Activated naive CD4-positive, alpha-beta T cell treated with anti-CD3 and anti-CD28 coated beads for 36 hours (primary cell): Measurements from ENCODE around the gene PACRG. TPM values are rescaled to one million over a fixed set of nuclear protein-coding genes. Genes with fewer than 3 reads are reported as not detected.

Experiments used
- CTCF ChIA-PET: fragments of 350-600 bp; sonication (Branson Sonifier 250); formaldehyde crosslinking; loops from one replicate; lab custom pipeline; 2021; ENCODE audit warnings: antibody characterized with exemption; lab: Charles Lee
- DNase-seq: peaks from one replicate; pipeline ENCODE4 v3.0.0-alpha.2; 2020
- H3K27ac Mint-ChIP-seq: one replicate; pipeline ENCODE4 v1.8.0; 2021; ENCODE audit warnings: mild to moderate bottlenecking, mixed read lengths
- H3K27me3 Mint-ChIP-seq: one replicate; pipeline ENCODE4 v1.8.0; 2021; ENCODE audit warnings: low read depth, mixed read lengths
- H3K36me3 Mint-ChIP-seq: one replicate; pipeline ENCODE4 v1.8.0; 2021; ENCODE audit warnings: low read depth, mixed read lengths
- H3K4me1 Mint-ChIP-seq: one replicate; pipeline ENCODE4 v1.8.0; 2021; ENCODE audit warnings: low read depth, mixed read lengths
- H3K4me3 Mint-ChIP-seq: one replicate; pipeline ENCODE4 v1.8.0; 2021; ENCODE audit warnings: mild to moderate bottlenecking, moderate library complexity, mixed read lengths
- H3K9me3 Mint-ChIP-seq: one replicate; pipeline ENCODE4 v1.8.0; 2021; ENCODE audit warnings: mixed read lengths
- intact Hi-C: fragments of 100-400 bp; cut with micrococcal nuclease; formaldehyde crosslinking; loops from one replicate; pipeline ENCODE4 v1.15.1; 2023
- total RNA-seq, 2 experiments: library from RNA; stranded (reverse); gene quantifications; one replicate each; pipeline ENCODE4 v1.2.3, GENCODE V29; 2021

PACRG gene
- total RNA-seq, 2 experiments from 2014 or later = not detected

DNA sequence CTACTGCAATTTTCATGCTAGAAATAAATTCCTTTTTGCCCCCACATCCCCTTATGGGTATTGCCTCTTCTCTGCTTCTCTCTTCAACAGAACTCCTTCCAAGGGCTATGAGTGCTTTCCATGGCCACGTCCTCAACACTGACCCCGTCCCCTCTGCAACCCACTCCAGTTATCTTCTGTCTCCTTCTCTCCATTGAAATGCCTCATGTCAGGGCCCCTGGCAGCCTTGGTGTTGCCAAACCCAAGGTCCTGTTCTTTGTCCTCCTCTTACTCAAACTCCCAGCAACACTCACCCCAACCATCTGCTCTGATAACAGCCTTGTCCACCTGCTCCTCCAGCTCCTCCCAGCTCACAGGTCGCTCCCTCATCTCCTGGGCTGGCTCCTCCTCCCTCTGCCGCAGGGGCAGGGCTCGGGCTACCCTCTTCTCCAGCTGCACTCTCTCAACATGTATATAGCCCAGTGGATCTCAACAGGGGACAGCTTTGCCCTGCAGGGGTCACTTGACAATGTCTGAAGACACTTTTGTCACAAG, 490.7 kb downstream of the PACRG start:
- Mint-ChIP-seq H3K4me3 (no peak overlapping the region), H3K36me3 (no peaks in the 10 kb centered on the region), H3K27ac (no peak overlapping the region), H3K27me3 (peaks cover 15% of the 10 kb centered on the region), H3K9me3 (peaks cover under 1% of the 10 kb centered on the region), H3K4me1 (no peaks in the 10 kb centered on the region)
- intact Hi-C loops = no loop called here
- CTCF ChIA-PET = no interaction called here
- DNase-seq = no peak

DNA sequence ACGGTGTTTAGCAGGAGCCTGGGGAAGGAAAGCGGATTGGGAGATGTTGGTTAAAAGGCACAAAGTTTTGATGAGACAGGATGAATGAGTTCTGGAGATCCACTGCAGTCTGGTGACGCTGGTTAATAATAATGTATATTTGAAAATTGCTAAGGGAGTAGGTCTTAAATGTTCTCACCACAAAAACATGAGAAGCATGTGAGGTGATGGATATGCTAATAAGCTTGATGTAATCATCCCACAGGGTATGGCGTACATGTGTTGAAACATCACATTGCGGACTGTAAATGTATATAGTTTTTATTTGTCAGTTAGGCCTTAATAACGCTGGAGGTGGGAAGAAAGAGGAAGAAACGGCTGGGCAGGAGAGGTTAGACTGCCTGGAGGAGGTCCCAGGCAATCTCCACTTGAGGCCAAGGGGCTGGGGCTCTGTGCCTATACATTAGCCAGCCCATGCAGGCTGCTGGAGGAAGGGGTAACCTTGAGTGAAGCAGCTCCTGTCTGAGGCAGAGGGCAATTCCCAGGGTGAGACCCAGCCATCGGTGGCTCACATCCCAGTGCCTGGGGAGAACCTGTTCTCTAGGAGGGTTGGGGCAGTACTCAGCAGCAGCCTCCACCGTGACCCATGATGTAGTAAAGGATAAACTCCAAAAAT, 498.5 kb downstream of the PACRG start:
- H3K36me3 Mint-ChIP-seq = no peaks in the 10 kb centered on the region
- no peak for DNase-seq
- H3K27me3 Mint-ChIP-seq = peaks cover 1% of the 10 kb centered on the region
- CTCF ChIA-PET = no interaction called here
- H3K9me3 Mint-ChIP-seq = peaks cover 4% of the 10 kb centered on the region
- no peaks in the 10 kb centered on the region for H3K4me1 Mint-ChIP-seq
- H3K4me3 Mint-ChIP-seq = no peak overlapping the region
- intact Hi-C loops = no loop called here
- H3K27ac Mint-ChIP-seq = no peak overlapping the region

DNA sequence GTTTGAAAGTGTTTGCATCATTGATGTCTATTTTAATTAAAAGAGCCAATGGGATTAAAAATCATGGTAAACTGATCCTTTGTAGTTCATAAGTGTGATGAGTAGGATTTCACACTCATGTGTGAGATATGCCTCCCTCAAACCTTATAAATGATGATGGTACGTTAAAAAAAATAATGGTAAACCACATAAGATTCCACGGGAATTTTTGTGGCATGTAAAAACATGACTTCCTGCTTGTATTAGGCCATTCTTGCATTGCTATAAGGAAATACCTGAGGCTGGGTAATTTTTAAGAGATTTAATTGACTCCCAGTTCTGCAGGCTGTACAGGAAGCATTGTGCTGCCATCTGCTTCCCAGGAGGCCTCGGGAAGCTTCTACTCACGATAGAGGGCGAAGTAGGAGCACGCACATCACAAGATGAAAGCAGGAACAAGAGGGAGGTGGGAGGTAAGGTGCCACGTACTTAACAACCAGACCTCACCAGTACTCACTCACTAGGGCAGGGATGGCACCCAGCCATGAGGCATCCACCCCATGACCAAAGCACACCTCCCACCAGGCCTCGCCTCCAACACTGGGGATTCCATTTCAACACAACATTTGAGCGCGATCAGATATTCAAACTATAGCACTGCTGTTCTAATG, 499.2 kb downstream of the PACRG start:
- no peaks in the 10 kb centered on the region for H3K36me3 Mint-ChIP-seq
- no peaks in the 10 kb centered on the region for H3K27me3 Mint-ChIP-seq
- no peak overlapping the region for H3K4me3 Mint-ChIP-seq
- no peaks in the 10 kb centered on the region for H3K4me1 Mint-ChIP-seq
- H3K9me3 Mint-ChIP-seq = peaks cover 4% of the 10 kb centered on the region
- no peak overlapping the region for H3K27ac Mint-ChIP-seq
- intact Hi-C loops = no loop called here
- no peak for DNase-seq
- CTCF ChIA-PET = no interaction called here

DNA sequence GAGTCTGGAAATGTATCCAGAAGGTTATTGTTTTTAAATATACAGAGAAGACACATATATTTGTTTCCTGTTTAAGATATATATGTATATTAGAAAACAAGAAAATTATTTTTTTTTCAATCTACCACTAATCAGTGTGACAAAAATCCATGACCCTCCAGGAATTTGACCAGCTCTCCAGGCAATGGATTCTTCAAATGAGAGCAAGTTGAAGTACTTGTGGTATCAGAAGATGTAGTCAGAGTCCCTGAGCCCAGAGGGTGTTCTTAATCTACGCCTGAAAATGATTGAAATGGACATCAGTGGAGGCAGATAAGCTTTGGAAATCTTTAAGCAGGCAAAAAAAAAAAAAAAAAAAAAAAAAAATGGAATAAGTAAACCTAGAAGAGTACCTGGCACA, 500.3 kb downstream of the PACRG start:
- intact Hi-C loops = no loop called here
- Mint-ChIP-seq H3K27ac (no peak overlapping the region), H3K36me3 (no peaks in the 10 kb centered on the region), H3K27me3 (peaks cover 4% of the 10 kb centered on the region), H3K4me3 (no peak overlapping the region), H3K4me1 (no peaks in the 10 kb centered on the region), H3K9me3 (peaks cover 4% of the 10 kb centered on the region)
- CTCF ChIA-PET = no interaction called here
- DNase-seq = no peak

DNA sequence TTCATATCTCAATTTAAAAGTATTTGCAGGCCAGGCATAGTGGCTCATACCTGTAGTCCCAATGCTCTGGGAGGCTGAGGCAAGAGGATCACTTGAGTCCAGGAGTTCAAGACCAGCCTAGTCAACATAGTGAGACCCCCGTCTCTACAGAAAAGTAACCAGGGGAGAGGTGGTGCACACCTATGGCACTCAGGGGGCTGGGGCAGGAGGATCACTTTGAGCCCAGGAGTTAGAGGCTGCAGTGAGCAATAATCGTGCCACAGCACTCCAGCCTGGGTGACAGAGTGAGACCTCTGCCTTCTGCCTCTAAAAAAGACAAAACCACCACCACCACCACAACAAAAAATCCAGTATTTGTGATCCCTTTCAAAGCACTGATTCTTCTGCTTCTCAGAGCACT, 501.3 kb downstream of the PACRG start:
- Mint-ChIP-seq H3K4me1 (no peaks in the 10 kb centered on the region), H3K27ac (no peak overlapping the region), H3K4me3 (no peak overlapping the region), H3K9me3 (no peaks in the 10 kb centered on the region), H3K27me3 (peaks cover 4% of the 10 kb centered on the region), H3K36me3 (no peaks in the 10 kb centered on the region)
- intact Hi-C loops = no loop called here
- DNase-seq = no peak
- CTCF ChIA-PET = no interaction called here

DNA sequence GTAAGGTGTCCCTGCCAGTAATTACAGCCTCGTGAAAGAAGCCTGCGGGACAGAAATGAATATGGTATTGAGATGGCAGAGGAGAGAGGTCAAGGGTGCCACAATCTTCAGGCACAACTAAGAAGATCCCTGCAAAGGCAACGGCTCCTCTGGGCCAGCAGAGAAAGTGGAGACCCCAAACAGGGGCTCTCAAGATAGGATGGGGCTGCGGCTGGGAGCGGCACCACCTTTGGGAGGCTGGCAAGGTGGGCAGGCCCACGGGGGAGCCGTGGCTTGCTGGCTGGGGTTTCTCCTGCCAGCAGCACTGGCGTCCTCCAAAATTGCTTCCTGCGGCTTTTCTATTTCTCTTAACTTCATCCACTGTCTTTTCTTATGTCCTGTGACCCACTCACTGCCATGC, 503.1 kb downstream of the PACRG start:
- H3K36me3 Mint-ChIP-seq = no peaks in the 10 kb centered on the region
- H3K27ac Mint-ChIP-seq = no peak overlapping the region
- no peaks in the 10 kb centered on the region for H3K4me1 Mint-ChIP-seq
- peaks cover 11% of the 10 kb centered on the region for H3K27me3 Mint-ChIP-seq
- CTCF ChIA-PET = no interaction called here
- intact Hi-C loops = no loop called here
- H3K9me3 Mint-ChIP-seq = no peaks in the 10 kb centered on the region
- no peak for DNase-seq
- no peak overlapping the region for H3K4me3 Mint-ChIP-seq

DNA sequence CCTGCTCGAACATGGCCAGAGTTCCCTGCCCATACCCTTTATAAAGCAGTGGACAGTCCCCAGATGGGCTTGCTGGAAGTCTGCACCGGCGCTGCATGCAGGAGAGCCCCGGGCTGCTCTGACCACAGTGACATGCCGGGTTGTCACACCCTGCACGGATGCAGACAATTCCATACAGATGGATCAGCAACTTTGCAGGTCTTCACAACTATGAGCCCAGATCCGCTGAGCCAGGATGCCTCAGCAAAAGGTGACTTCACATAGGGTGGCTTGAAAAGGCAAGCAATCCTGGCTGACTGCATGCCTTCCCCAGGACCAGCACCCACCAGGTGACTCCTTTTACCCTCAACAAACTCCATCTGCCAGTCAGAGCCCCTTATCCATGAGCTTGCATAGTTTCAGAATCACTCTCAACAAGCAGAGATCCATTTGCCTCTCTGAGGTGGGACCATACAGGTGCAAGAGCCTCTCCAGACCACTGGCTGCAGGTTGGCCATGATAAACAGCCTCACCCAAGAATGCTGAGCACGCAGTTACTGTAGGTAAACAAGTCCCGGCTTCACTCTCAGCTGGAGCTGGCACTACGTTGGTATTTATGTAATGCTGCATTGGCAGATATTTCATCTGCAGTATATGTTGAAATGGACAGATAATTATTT, 503.7 kb downstream of the PACRG start:
- intact Hi-C loops = no loop called here
- Mint-ChIP-seq H3K27ac (no peak overlapping the region), H3K36me3 (no peaks in the 10 kb centered on the region), H3K27me3 (peaks cover 11% of the 10 kb centered on the region), H3K4me1 (no peaks in the 10 kb centered on the region), H3K4me3 (no peak overlapping the region), H3K9me3 (no peaks in the 10 kb centered on the region)
- CTCF ChIA-PET = interaction anchor here (0.7 kb wide), 1 partner anchor 11 kb away, joined by 3 read pairs; no protein-coding TSS in a partner anchor
- DNase-seq = no peak

DNA sequence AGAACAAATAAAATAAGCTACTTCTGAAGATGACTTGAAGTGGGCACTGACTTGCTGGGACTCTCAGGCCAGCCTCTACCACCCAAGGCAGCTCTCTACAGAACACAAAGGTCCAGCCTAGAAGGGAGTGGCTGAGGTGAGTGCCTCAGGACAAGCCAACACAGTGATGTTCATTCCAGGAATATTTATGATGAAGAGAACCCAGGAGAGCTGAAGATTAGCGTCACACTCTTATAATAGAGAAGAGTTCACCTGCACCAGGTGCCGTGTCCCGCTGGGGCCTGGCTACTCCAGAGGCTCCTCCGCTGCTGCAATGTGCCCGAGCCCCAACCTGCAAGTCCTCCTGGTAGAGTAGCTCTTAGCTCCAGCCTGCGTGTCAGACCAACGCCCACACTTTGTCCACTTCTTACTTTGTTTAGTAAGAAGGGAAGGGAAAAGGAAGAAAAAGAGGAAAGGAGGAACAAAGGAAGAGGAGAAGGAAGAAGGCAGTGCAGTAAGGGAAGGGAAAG, 504.3 kb downstream of the PACRG start:
- CTCF ChIA-PET = interaction anchor here (0.6 to 0.7 kb wide), 2 partner anchors 10 to 1610 kb away, joined by 3 to 4 read pairs; no protein-coding TSS in a partner anchor
- H3K4me1 Mint-ChIP-seq = no peaks in the 10 kb centered on the region

DNA sequence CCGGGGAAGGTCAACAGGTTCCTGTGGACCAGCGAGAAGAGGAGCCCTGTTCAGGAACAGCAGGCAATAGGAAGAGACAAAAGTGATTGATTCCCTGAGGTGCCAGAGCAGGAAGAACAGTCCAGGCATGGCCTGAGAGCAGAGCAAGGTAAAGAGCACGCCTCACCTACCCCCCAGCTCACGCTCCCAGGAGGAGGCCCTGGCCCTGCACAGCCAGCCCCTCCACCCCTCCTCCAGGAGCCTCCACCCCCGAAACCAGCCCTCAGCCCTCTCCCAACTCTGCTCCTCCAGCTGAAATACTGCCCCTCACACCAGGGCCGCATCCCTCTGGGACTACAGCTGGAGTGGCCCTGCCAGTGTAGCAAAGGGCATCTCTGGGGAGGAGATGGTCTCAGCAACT, 504.9 kb downstream of the PACRG start:
- intact Hi-C loops = no loop called here
- Mint-ChIP-seq H3K27me3 (peaks cover 11% of the 10 kb centered on the region), H3K4me1 (no peaks in the 10 kb centered on the region), H3K4me3 (no peak overlapping the region), H3K9me3 (no peaks in the 10 kb centered on the region), H3K27ac (no peak overlapping the region), H3K36me3 (no peaks in the 10 kb centered on the region)
- DNase-seq = no peak
- CTCF ChIA-PET = interaction anchor here (0.6 kb wide), 1 partner anchor 1609 kb away, joined by 4 read pairs; no protein-coding TSS in a partner anchor

More for the DNA sequence above, 504.3 kb downstream of the PACRG start:
- Mint-ChIP-seq H3K9me3 (no peaks in the 10 kb centered on the region), H3K36me3 (no peaks in the 10 kb centered on the region), H3K4me3 (no peak overlapping the region), H3K27ac (no peak overlapping the region), H3K27me3 (peaks cover 11% of the 10 kb centered on the region)
- DNase-seq = no peak
- intact Hi-C loops = no loop called here

DNA sequence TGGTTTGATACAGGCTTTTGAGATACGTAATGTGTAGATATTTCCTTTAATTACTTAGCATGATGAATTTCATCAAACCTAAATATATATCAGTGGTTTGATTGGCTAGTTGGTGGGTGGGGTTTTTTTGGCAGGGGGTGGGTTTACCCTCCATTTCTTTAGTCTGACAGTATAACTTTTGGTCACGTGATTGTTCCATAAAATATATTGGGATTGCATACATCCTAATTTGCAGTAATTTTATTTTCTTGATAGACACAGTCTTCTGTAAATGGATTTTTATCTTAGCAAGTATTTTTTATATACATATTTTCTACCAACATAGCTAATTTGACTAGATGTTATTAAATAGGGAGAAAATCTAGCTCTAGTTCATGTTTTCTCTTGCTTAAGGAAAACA, 509.3 kb downstream of the PACRG start:
- Mint-ChIP-seq H3K27me3 (peaks cover 14% of the 10 kb centered on the region), H3K4me1 (no peaks in the 10 kb centered on the region), H3K9me3 (no peaks in the 10 kb centered on the region), H3K4me3 (no peak overlapping the region), H3K27ac (no peak overlapping the region), H3K36me3 (no peaks in the 10 kb centered on the region)
- intact Hi-C loops = no loop called here
- CTCF ChIA-PET = no interaction called here
- DNase-seq = no peak

DNA sequence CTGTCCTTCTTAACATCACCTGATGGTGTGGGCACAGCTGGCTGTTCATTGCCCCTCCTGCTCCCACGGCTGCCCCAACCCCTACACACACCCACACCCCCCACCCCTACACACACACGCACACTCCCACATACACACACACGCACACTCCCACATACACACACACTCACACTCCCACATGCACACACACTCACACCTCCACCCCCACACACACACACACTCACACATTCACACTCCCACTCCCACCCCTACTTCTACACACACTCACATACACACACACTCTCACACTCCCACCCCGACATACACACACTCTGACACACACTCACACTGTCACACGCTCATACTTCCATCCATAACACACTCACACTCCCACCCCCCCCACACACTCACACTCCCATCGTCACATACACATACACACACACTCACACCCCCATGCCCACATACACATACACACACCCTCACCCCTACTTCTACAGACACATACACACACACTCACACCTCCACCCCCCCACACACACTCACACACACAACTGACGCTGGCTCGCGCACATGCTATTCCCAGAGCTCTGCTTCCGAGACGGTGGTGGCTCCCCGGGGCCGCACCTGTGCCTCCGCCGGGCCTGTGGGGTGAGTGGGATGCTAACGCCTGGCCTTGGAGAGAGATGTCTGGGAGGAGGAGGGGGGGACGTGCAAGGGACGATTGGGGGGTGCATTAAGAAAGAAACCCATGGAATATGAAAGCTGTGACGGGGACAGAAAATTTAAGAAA, 512.0 kb downstream of the PACRG start:
- H3K27ac Mint-ChIP-seq = no peak overlapping the region
- CTCF ChIA-PET = no interaction called here
- intact Hi-C loops = no loop called here
- no peaks in the 10 kb centered on the region for H3K36me3 Mint-ChIP-seq
- DNase-seq = no peak
- H3K9me3 Mint-ChIP-seq = no peaks in the 10 kb centered on the region
- peaks cover 10% of the 10 kb centered on the region for H3K27me3 Mint-ChIP-seq
- H3K4me1 Mint-ChIP-seq = no peaks in the 10 kb centered on the region
- H3K4me3 Mint-ChIP-seq = no peak overlapping the region

DNA sequence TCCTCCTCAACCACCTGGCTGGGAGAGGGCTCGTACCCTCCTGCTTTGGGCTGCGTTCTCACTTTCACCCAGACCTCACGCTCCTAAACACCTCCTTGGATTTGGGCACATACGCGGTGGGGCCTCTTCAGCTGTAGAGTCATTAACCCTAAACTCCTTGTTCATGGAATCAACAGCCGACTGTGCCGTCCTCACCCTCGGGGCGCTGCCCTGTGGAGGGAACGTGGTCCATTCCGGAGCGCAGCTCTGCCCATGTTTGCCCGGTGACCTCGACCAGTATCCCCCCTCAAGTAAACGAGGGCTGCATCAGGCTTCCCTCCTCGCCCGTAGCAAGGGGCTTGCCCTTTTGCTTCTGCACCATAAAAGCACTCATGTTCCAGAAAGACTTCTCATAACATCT, 512.8 kb downstream of the PACRG start:
- CTCF ChIA-PET = no interaction called here
- intact Hi-C loops = no loop called here
- Mint-ChIP-seq H3K27ac (no peak overlapping the region), H3K4me1 (no peaks in the 10 kb centered on the region), H3K27me3 (peaks cover 5% of the 10 kb centered on the region), H3K9me3 (no peaks in the 10 kb centered on the region), H3K36me3 (no peaks in the 10 kb centered on the region), H3K4me3 (no peak overlapping the region)
- DNase-seq = no peak
